ENCODE results near the gene SSR4. TPM values are rescaled to one million over a fixed set of nuclear protein-coding genes. Genes with fewer than 3 reads are reported as not detected.

Gene SSR4
- total RNA-seq, 1 experiment from 2014 or later = 298 TPM

DNA sequence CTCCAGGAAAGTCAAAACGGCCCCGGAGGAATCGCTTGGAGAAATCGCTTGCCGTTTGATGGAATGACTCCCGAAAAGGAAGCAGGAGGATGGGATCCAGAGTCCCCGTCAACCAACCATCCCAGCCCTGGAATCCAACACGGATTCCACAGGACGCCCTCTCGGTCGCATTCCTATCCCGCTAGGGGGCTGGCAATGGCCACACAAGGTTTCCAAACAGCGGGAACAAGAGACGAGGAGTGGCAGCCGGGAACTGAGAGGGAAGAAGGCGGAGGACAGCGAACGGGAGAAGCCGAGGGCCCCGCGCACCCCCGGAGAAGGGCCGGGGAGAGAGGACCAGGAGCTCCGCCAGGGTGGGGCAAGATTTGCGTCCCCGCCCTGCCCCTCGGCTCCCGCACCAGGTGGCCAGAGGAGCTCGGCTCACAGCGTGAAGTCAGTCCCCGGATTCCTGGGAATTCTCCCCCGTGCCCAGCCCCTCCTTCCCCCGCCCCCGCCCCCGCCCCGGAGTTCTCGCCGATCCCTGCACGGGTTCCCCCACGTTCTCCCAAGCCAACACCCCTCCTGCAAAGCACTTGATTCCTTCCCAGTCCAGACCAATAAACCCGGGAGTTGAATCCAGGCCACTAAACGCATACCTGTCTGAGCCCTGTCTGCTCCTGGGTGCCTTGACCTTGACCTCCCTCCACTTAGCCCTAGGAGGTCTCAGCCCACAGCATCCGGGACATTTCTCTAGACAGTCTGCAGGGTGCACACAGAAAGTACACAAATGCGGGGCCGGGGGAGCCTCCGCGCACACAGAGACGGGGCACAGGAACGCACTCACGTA lies 34.5 kb downstream of the SSR4 start:
- CTCF ChIA-PET = no interaction called here
- no peak overlapping the region for H3K4me3 ChIP-seq (ENCODE audit: low read length)

GRCh38 chrX:153829549-153829798 lies 35.0 kb downstream of the SSR4 start:
- CTCF ChIA-PET = no interaction called here

More for the DNA sequence above, 34.5 kb downstream of the SSR4 start:
- Histone ChIP-seq H3K4me1 (ENCODE audit: insufficient read depth, low read length) (no peaks in the 10 kb centered on the region), H3F3A (ENCODE audit: low read length, unreplicated experiment) (no peaks in the 10 kb centered on the region), H4K20me1 (ENCODE audit: low read length) (no peaks in the 10 kb centered on the region), H3K4me2 (ENCODE audit: low read length) (no peak overlapping the region), H3K9ac (ENCODE audit: low read length) (no peak overlapping the region), H3K36me3 (ENCODE audit: low read depth, low read length) (no peaks in the 10 kb centered on the region), H2AFZ (ENCODE audit: low read length) (no peak overlapping the region), H3K27ac (ENCODE audit: low read length) (no peak overlapping the region), H3K27me3 (ENCODE audit: low read length) (peaks cover 45% of the 10 kb centered on the region), H3K9me2 (replicated peaks; ENCODE audit: low read length) (no peaks in the 10 kb centered on the region), H3K79me2 (ENCODE audit: low read length) (no peaks in the 10 kb centered on the region), H3K9me3 (ENCODE audit: low read length) (no peaks in the 10 kb centered on the region)
- ATAC-seq (no peak), DNase-seq (no peak)
- intact Hi-C loops (cut with micrococcal nuclease) = no loop called here
- no peak for TF ChIP-seq EZH2phosphoT487 (IDR thresholded peaks at IDR 0.05; ENCODE audit: borderline replicate concordance, low read length)
- TF ChIP-seq EZH2 (IDR thresholded peaks at IDR 0.05; ENCODE audit: low read length, unreplicated experiment) = no peak
- TF ChIP-seq, protein P1, sequence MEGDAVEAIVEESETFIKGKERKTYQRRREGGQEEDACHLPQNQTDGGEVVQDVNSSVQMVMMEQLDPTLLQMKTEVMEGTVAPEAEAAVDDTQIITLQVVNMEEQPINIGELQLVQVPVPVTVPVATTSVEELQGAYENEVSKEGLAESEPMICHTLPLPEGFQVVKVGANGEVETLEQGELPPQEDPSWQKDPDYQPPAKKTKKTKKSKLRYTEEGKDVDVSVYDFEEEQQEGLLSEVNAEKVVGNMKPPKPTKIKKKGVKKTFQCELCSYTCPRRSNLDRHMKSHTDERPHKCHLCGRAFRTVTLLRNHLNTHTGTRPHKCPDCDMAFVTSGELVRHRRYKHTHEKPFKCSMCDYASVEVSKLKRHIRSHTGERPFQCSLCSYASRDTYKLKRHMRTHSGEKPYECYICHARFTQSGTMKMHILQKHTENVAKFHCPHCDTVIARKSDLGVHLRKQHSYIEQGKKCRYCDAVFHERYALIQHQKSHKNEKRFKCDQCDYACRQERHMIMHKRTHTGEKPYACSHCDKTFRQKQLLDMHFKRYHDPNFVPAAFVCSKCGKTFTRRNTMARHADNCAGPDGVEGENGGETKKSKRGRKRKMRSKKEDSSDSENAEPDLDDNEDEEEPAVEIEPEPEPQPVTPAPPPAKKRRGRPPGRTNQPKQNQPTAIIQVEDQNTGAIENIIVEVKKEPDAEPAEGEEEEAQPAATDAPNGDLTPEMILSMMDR (conservative IDR thresholded peaks at IDR 0.05; ENCODE audit: low read depth, low read length) = no peak
- BruUV-seq (replicated peaks) = no TSS peak
- POLR2A ChIA-PET (ENCODE audit: unreplicated experiment) = no interaction called here

More at GRCh38 chrX:153829549-153829798, 35.0 kb downstream of the SSR4 start:
- Histone ChIP-seq H3K9ac (ENCODE audit: low read length) (no peak overlapping the region), H2AFZ (ENCODE audit: low read length) (no peak overlapping the region), H3K79me2 (ENCODE audit: low read length) (no peaks in the 10 kb centered on the region), H3K4me1 (ENCODE audit: insufficient read depth, low read length) (no peaks in the 10 kb centered on the region), H3K4me2 (ENCODE audit: low read length) (no peak overlapping the region), H3K4me3 (ENCODE audit: low read length) (no peak overlapping the region), H3K36me3 (ENCODE audit: low read depth, low read length) (no peaks in the 10 kb centered on the region), H3F3A (ENCODE audit: low read length, unreplicated experiment) (no peaks in the 10 kb centered on the region), H4K20me1 (ENCODE audit: low read length) (no peaks in the 10 kb centered on the region), H3K27ac (ENCODE audit: low read length) (no peak overlapping the region), H3K27me3 (ENCODE audit: low read length) (peaks cover 45% of the 10 kb centered on the region), H3K9me3 (ENCODE audit: low read length) (no peaks in the 10 kb centered on the region), H3K9me2 (replicated peaks; ENCODE audit: low read length) (no peaks in the 10 kb centered on the region)
- intact Hi-C loops (cut with micrococcal nuclease) = no loop called here
- TF ChIP-seq EZH2 (IDR thresholded peaks at IDR 0.05; ENCODE audit: low read length, unreplicated experiment) (no peak), EZH2phosphoT487 (IDR thresholded peaks at IDR 0.05; ENCODE audit: borderline replicate concordance, low read length) (no peak)
- TF ChIP-seq, protein P1 (conservative IDR thresholded peaks at IDR 0.05; ENCODE audit: low read depth, low read length) = no peak
- DNase-seq (no peak), ATAC-seq (no peak)
- POLR2A ChIA-PET (ENCODE audit: unreplicated experiment) = no interaction called here
- BruUV-seq (replicated peaks) = no TSS peak
